Psoas muscle (tissue), 8 donors: ENCODE data around the gene DPP8. TPM values are rescaled to one million over a fixed set of nuclear protein-coding genes. Genes with fewer than 3 reads are reported as not detected.

Source experiments
- ATAC-seq, 4 donors: fragments of 200-7000 bp; cut with Tn5 transposase; one replicate each; pipeline ENCODE4 v1.9.1; 2020; ENCODE audit warnings: moderate library complexity in 3 of 4, mild to moderate bottlenecking in 2 of 4
- DNase-seq, 2 donors: peaks; one replicate each; pipeline ENCODE4 v3.0.0-alpha.2; 2020
- H3K27ac ChIP-seq: fragments of 200-600 bp; one replicate; pipeline ENCODE4 v1.8.0; 2022
- H3K27me3 ChIP-seq, 3 donors: fragments of 200-600 bp in 1 of 3; one replicate each; pipeline versions ENCODE4 v1.6.1 to v1.8.0; 2013 to 2022; ENCODE audit warnings: low read length in 2 of 3, mild to moderate bottlenecking in 2 of 3, moderate library complexity in 1 of 3; ENCODE audit not compliant: insufficient read depth in 3 of 3
- H3K36me3 ChIP-seq, 2 donors: fragments of 200-600 bp in 1 of 2; one replicate each; pipeline versions ENCODE4 v1.6.1 to v1.8.0; 2013 to 2022; ENCODE audit warnings: low read depth in 1 of 2, mild to moderate bottlenecking in 1 of 2, moderate library complexity in 1 of 2; ENCODE audit not compliant: insufficient read depth in 1 of 2
- H3K4me1 ChIP-seq: fragments of 200-600 bp; one replicate; pipeline ENCODE4 v1.8.0; 2022
- H3K4me3 ChIP-seq: fragments of 200-600 bp; one replicate; pipeline ENCODE4 v1.8.0; 2022; ENCODE audit warnings: mild to moderate bottlenecking
- H3K9me3 ChIP-seq: fragments of 200-600 bp; one replicate; pipeline ENCODE4 v1.8.0; 2022
- CTCF ChIP-seq: fragments of 200-600 bp; IDR thresholded peaks from one replicate; pipeline ENCODE4 v1.8.0; 2022; ENCODE audit warnings: antibody characterized with exemption
- WGBS, 3 donors: extraction: QIAGEN DNeasy Blood & Tissue Kit; methylation state at CpG; one replicate each; pipeline versions ENCODE4 v1.1.6 to v1.1.7; 2013; 5-methylcytosine and 5-hydroxymethylcytosine counted together
- intact Hi-C, 2 donors: fragments of 100-400 bp; cut with DNase I; formaldehyde crosslinking; loops; one replicate each; pipeline versions ENCODE4 v1.11.0 to v1.14.2; 2022
- polyA plus RNA-seq, 3 donors: library from polyadenylated mRNA; stranded (reverse); fragments of 200-250 nt; gene quantifications; one replicate each; pipeline ENCODE4 v1.2.3, GENCODE V29; 2013
- total RNA-seq, 4 donors: library from RNA; stranded (reverse); fragmentation: NEBNext Ultra II Directional in 2 of 4; extraction: Animal tissue kit (Norgen Biotek cat#: 25700) in 2 of 4; gene quantifications; one replicate each; pipeline versions ENCODE4 v1.2.1 to v1.2.4, GENCODE V29; 2021 to 2023
- donor health status: healthy with polysubstance abuse.
- donor health status: DM: no; HTN: no; CAD: no; lungs with moderate emphysema.
- donor health status: Bipolar disorder and iron deficiency.
- donor health status: healthy.
- donor health status: DM: yes; HTN: yes; CAD: no.
- donor health status: DM: no; HTN: no; CAD: no.
- donor health status: DM: no; HTN: no; CAD: no.
- donor health status: DM: yes; HTN: yes; CAD: no.

The DPP8 gene
- total and polyA plus RNA-seq, 7 donors, result 9.1 to 39.6 (median 31.5) TPM

GRCh38 chr15:65426216-65426853 lies 91.2 kb downstream of the DPP8 start:
- no peak for TF ChIP-seq CTCF
- no peaks in the 10 kb centered on the region for H3K27me3 ChIP-seq
- no peak overlapping the region for H3K27ac ChIP-seq
- DNase-seq (no peak), ATAC-seq (no peak)
- H3K36me3 ChIP-seq, result no peaks in the 10 kb centered on the region
- 86 to 92% (median 91%) methylated on average over 2 of the region's 2 CpGs for WGBS, 3 donors
- no peaks in the 10 kb centered on the region for H3K9me3 ChIP-seq
- H3K4me3 ChIP-seq, result no peak overlapping the region
- intact Hi-C loops, result no loop called here
- H3K4me1 ChIP-seq, result peaks cover under 1% of the 10 kb centered on the region

- ATAC-seq, result no peak
- H3K27ac ChIP-seq, result no peak overlapping the region
- H3K4me1 ChIP-seq, result peaks cover 6% of the 10 kb centered on the region
- H3K36me3 ChIP-seq, result no peaks in the 10 kb centered on the region
- no peaks in the 10 kb centered on the region for H3K9me3 ChIP-seq
- no peak for DNase-seq
- H3K4me3 ChIP-seq, result no peak overlapping the region
- 77 to 86% (median 85%) methylated on average over 5 of the region's 5 CpGs for WGBS, 3 donors
- intact Hi-C loops, result no loop called here
- no peak for TF ChIP-seq CTCF
- no peaks in the 10 kb centered on the region for H3K27me3 ChIP-seq
Measured at GRCh38 chr15:65424683-65425082, 92.8 kb downstream of the DPP8 start.

- 81 to 88% (median 83%) methylated on average over 9 of the region's 9 CpGs for WGBS, 3 donors
- Histone ChIP-seq H3K27ac (peak overlapping the region; percentile 88), H3K27me3 (no peaks in the 10 kb centered on the region), H3K4me1 (peaks cover 6% of the 10 kb centered on the region), H3K4me3 (no peak overlapping the region), H3K9me3 (no peaks in the 10 kb centered on the region), H3K36me3 (no peaks in the 10 kb centered on the region)
- no peak for DNase-seq
- no peak for TF ChIP-seq CTCF
- peak in 1 of 4 donors; percentile 25 for ATAC-seq
- intact Hi-C loops, result loop anchor here in 1 of 2 donors (2.0 kb wide), 1 partner anchor 23 kb away; no protein-coding TSS in a partner anchor
Measured at GRCh38 chr15:65423976-65424679, 93.4 kb downstream of the DPP8 start.

GRCh38 chr15:65423150-65423975 lies 94.1 kb downstream of the DPP8 start:
- Histone ChIP-seq H3K36me3 (no peaks in the 10 kb centered on the region), H3K27ac (peak overlapping the region; percentile 88), H3K4me1 (peaks cover 6% of the 10 kb centered on the region), H3K9me3 (no peaks in the 10 kb centered on the region), H3K4me3 (peak overlapping the region; percentile 64), H3K27me3 (no peaks in the 10 kb centered on the region)
- WGBS, 3 donors, result 23 to 32% (median 28%) methylated on average over 19 to 28 of the region's 28 CpGs
- ATAC-seq (no peak), DNase-seq (no peak)
- intact Hi-C loops, result loop anchor here in 1 of 2 donors (2.0 kb wide), 1 partner anchor 23 kb away; no protein-coding TSS in a partner anchor
- no peak for TF ChIP-seq CTCF
